ENCODE data around the gene PEAK3.

PEAK3 gene

GRCh38 chr19:2249010-2249866, 32.7 kb downstream of the PEAK3 start, which contains the start of gene AMH:
Gene AMH, plus strand, starts transcription at chr19:2249323. Its CDS starts 10 bp downstream, at chr19:2249333.
- DNase-seq, result no peak

DNA sequence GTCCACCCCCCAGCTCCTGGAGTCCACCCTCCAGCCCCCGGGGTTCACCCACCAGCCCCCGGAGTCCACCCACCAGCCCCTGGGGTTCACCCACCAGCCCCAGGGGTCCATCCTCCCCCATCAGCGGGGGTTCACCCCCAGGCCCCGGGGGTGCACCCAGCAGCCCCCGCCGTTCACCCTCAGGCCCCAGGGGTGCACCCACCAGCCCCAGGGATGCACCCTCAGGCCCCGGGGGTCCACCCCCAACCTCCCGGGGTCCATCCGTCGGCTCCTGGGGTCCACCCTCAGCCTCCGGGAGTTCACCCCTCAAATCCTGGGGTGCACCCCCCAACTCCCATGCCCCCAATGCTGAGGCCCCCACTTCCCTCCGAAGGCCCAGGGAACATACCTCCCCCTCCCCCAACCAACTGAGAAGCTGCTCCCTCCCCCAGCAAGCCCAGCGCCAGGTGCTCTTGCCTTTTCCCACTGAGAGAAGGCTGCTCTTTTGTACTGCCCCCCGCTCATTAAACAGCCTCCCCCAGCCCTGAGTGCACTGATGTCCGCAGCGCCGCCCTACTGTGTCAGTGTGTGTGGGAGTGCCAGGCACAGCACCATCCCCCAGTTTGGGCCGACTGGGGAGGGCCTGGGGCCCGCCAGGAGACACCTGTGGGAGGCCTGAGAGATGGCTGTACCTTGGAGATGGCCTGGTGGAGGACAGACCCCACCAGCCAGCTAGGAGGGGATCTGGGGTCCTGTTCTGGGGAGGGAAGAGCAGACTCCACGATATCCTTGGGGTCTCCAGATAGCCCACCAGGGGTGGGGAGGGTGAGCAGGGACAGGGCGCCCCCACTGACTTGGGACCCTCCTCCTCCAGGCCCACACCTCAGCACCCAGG, 33.6 kb downstream of the PEAK3 start:
- no peak for DNase-seq

GRCh38 chr19:2247433-2248101, 34.4 kb downstream of the PEAK3 start:
- no peak for DNase-seq

- DNase-seq, result no peak
Measured at GRCh38 chr19:2246801-2247361, 35.1 kb downstream of the PEAK3 start.

- DNase-seq, result no peak
Measured at GRCh38 chr19:2246014-2246620, 35.9 kb downstream of the PEAK3 start.

DNA sequence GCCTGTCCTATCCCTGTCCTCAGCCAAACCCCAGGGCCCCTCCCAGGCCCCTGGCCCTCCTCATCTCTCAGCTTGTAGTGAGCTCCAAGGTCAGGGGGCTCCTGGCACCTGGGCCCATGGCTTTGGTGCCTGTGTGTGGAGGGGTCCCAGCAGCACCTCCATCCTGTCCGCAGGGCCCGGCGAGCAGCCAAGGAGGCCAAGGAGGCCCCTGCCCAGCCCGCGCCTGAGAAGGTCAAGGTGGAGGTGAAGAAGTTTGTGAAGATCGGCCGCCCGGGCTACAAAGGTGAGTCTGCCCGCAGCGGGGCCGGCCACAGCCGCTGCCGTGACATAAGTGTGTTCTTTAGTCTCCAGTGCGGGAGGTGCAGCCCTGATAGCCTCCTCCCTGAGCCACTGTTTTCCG, 36.7 kb downstream of the PEAK3 start:
- no peak for DNase-seq

GRCh38 chr19:2244486-2244885, 37.5 kb downstream of the PEAK3 start:
- DNase-seq, result no peak

GRCh38 chr19:2244125-2244411, 37.9 kb downstream of the PEAK3 start:
- no peak for DNase-seq

GRCh38 chr19:2243274-2244124, 38.5 kb downstream of the PEAK3 start:
- DNase-seq, result no peak

DNA sequence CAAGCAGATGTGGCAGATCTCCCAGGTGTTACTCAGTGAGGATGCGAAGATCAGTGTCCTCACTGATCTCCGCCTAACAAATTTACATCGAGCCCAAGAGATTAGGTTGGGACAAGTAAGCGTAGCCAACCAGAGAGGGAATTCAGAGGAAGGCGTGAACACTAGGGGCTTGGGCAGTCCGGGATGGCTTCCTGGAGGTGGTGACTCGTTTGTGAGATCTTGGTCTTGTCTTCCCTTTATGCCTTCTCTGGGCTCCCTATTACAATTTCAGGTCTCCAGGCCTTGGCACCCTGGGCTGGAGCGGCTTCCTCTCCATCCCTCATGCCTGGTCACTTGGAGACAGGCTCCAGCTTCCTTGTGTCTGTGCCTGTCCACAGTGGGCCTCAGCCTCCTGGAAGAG, 39.2 kb downstream of the PEAK3 start:
- no peak for DNase-seq

GRCh38 chr19:2242092-2242537, 39.9 kb downstream of the PEAK3 start:
- DNase-seq, result no peak

DNA sequence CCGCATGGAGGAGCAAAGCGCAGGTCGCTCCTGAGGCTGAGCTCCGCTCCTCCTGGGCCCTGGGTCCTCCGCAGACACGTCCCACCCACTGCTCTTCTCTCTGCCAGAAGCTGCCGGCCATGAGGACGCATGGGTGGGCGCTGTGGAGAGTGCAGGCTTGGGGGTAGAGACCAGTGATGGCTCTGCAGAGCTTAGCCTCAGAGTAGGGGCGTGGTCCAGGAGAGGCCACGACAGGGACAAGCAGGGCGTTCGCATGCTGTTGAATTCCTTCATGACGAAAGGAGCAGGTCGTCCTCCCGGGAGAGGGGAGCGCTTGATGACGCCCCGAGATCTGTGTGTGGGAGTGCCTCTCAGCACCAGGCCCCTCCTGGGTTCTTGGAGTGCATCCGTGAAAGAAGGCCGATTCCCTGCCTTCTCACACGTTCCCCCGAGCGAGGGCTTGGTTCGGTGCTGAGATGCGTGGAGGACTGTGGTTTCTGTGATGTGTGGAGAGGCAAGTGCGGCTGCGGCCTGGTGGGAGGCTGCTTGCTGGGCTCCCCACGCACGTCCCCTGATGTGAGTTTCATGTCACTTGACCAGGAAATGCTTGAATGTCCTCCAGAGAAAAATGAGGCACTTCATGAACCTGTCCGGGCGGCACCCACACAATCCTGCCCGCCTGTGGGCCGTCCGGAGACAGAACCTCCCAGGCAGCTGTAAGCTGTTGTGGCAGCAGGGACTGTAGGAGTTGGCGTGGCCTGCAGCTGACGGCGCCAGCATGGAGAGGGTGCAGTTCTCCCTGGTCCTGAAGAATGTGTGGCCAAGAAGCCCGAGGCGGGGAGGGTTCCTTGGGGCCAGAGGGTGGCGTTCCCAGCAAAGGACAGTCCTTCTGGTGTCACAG, 40.9 kb downstream of the PEAK3 start:
- no peak for DNase-seq

- DNase-seq, result no peak
Measured at GRCh38 chr19:2239771-2240770, 41.9 kb downstream of the PEAK3 start.

- no peak for DNase-seq
Measured at GRCh38 chr19:2239173-2239572, 42.8 kb downstream of the PEAK3 start.

DNA sequence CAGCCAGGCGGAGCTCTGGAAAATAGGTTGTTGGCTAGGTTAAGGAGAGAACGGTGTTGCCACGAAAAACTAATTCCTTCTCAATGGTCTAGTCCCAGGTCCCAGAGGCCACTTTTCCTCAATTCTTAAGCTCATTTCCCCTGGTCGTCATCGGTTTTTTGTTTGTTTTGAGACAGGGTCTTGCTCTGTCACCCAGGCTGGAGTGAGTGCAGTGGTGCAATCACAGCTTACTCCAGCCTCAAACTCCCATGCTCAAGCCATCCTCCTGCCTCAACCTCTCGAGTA, 44.2 kb downstream of the PEAK3 start:
- no peak for DNase-seq

DNA sequence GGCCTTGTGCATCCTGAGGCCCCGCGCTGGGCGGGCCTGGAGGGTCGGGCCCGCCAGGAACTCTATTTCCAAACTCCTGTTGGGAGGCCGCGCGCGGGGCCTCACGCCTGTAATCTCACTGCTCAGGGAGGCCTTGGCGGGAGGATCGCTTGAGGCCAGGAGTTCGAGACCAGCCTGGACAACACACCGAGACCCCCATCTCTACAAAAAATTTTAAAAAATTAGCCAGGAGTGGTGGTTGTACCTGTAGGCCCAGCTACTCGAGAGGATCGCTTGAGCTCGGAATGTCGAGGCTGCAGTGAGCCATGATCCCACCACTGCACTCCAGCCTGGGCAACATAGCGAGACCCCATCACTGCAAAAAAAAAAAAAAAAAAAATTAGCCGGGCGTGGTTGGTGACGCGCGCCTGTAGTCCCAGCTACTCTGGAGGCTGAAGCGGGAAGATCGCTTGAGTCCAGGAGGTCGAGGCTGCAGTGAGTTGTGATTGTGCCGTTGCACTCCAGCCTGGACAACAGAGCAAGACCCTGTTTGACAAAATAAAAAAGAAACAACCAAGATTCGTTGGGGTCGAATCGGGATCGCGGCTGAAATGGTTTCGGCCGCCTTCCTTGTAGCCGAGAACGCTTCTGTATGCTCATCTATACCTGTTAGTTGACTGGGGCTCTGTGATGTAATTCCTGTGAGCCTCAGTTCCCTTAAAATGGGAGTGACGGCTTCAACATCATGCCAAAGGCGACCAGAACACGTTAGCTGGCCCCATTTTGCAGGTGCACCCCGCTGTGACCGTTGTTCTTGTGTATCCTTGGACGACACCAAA, 44.7 kb downstream of the PEAK3 start:
- no peak for DNase-seq

DNA sequence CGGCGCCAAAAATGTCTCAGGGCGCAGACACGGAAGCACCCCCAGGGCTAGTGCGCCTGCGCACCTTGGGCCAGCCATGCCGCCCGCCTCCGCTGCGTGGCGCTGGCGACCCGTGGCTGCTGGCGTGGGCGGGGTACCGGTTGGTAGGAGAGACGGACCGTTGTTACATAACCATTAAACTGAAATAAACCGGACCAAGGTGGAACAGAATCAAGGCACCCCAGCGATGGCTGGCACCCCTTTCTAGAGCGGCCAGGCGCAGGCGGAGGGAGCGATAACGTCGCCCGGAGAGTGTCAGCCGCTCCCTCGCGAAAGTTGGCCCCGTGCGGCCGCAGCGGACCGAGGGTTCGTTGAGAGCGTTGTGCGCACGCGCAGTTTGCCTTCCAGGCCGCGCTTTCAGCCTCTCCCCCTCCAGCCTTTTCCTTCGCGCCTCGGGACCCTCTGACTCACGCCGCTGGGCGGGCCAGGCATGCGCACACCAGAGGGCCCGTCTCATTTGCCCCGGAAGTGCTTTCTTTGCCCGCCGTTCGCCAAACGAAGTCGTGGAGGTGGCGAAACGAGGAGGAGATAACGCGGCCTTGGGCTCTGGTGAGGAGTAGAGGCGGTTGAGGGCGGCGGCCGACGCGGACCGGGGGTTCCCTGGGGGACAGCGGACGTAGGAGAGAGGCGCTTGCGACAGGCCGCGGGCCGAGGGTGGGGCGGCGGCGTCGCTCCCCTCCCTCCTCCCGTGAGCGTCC, 45.5 kb downstream of the PEAK3 start, which contains the start of the genes PLEKHJ1 and SF3A2:
PLEKHJ1 (minus strand) TSS at position 16 of the 737 bp plus-strand sequence. CDS start 81 bp downstream, outside the sequence.
SF3A2 (plus strand) TSS at position 511 of the 737 bp plus-strand sequence. CDS start 6,595 bp downstream, outside the sequence.
- DNase-seq, result peak; percentile 96 to 99

DNA sequence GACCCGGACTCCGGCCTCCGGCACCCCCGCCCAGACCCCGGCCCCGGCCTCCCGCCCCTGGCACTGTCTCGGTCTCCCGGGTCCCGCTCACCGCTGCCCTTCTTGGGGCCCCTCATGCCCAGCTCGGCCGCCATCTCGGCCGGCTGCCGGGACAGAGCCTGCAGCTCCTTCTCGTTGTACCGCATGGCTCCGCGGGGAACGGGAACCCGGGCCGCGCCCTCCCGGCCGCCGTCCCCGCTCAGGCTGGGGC, 46.0 kb downstream of the PEAK3 start:
- DNase-seq, result no peak

Measured in NCI-H524 (cell line).